GM20000 (cell line): Measurements from ENCODE around the gene ARHGAP23.

Experiments
- DNase-seq: peaks from one replicate; pipeline ENCODE4 v3.0.0; 2012; ENCODE audit warnings: low spot score
- TF ChIP-seq, protein P1 (sequence below): IDR thresholded peaks from 2 replicates; pipeline ENCODE4 v1.5.1; 2012; ENCODE audit warnings: mild to moderate bottlenecking, control low read depth; ENCODE audit errors: extremely low read depth, missing control alignments

The ARHGAP23 gene

GRCh38 chr17:38504216-38504615 is 76.0 kb downstream of the ARHGAP23 start:
- TF ChIP-seq, protein P1, sequence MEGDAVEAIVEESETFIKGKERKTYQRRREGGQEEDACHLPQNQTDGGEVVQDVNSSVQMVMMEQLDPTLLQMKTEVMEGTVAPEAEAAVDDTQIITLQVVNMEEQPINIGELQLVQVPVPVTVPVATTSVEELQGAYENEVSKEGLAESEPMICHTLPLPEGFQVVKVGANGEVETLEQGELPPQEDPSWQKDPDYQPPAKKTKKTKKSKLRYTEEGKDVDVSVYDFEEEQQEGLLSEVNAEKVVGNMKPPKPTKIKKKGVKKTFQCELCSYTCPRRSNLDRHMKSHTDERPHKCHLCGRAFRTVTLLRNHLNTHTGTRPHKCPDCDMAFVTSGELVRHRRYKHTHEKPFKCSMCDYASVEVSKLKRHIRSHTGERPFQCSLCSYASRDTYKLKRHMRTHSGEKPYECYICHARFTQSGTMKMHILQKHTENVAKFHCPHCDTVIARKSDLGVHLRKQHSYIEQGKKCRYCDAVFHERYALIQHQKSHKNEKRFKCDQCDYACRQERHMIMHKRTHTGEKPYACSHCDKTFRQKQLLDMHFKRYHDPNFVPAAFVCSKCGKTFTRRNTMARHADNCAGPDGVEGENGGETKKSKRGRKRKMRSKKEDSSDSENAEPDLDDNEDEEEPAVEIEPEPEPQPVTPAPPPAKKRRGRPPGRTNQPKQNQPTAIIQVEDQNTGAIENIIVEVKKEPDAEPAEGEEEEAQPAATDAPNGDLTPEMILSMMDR: no peak
- no peak for DNase-seq

- TF ChIP-seq, protein P1: no peak
- no peak for DNase-seq
Measured at GRCh38 chr17:38507436-38507835, 79.2 kb downstream of the ARHGAP23 start.

DNA sequence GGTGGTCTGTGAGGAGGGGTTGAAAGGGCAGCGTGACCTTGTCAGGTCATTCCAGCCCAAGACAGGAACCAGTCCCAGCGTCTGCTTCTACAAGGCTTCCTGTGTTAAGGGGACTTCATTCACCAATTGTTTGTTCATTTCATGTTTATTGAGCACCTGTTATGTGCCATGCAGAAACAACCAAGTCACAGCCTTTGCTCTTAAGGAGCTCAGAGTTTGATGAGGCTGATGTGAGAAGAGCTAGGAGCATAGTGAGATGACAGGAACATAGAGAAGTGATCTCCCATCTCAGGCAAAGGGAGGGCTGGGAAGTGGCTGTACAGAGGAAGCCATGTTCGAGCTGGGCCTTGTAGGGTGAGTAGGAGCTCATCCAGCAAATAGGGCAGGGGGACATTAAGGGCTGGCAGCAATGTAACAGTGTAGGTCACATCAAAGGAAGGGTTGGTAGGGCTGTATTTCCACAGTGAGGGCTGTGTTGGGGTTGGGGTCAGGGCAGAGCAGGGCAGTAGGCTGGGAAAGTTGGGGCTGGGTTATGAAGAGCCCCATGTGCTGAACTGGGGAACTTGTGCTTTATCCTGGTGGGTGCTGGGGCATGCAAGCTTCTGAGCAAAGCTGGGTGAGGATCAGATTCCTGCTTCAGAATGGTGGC is 79.8 kb downstream of the ARHGAP23 start:
- TF ChIP-seq, protein P1: no peak
- no peak for DNase-seq

DNA sequence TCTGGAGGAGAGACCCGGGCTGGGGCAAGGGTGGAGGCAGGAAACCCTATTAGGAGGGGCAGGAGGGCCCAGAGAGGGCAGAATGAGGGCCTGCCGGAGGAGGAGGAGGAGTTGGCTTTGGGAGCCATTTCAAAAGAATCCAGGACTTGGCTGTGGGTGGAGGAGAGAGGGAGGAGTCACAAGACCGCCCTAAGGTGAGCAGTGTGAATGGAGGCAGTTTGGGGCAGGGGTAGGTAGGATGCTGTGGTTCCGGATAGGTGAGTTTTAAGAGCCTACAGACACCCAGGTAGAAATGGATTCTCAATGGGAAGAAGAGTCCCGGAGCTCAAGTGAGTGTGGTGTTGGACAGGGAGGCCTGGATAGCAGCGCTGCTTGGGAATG is 80.3 kb downstream of the ARHGAP23 start:
- TF ChIP-seq, protein P1: no peak
- DNase-seq: no peak

GRCh38 chr17:38508954-38509771 is 80.9 kb downstream of the ARHGAP23 start:
- TF ChIP-seq, protein P1: peak; percentile 55
- DNase-seq: peak; percentile 91

GRCh38 chr17:38509772-38510420 is 81.6 kb downstream of the ARHGAP23 start:
- peak; percentile 33 for DNase-seq
- TF ChIP-seq, protein P1: no peak
